ENCODE measurements around the gene RIOK3. TPM values are rescaled to one million over a fixed set of nuclear protein-coding genes. Genes with fewer than 3 reads are reported as not detected.

RIOK3 gene
- total RNA-seq (2021; ENCODE audit: unreplicated experiment) (42.5 TPM), Bru-seq, nascent RNA (percentile 90 among the genes with signal in this experiment), BruChase-seq, experiment 1, labeled RNA remaining after a 6-hour chase (percentile 96 among the genes with signal in this experiment), BruChase-seq, experiment 2, labeled RNA remaining after a 2-hour chase (percentile 88 among the genes with signal in this experiment)
- polyA plus RNA-seq (2012) = 46.4 and 54.2 TPM in 2 replicates
- long read RNA-seq, full-length matches to known transcripts = 74 of 97 reads
- long read RNA-seq, partial matches to known transcripts = 12 of 97 reads
- long read RNA-seq, other reads (novel, unspliced or antisense) = 11 of 97 reads

DNA sequence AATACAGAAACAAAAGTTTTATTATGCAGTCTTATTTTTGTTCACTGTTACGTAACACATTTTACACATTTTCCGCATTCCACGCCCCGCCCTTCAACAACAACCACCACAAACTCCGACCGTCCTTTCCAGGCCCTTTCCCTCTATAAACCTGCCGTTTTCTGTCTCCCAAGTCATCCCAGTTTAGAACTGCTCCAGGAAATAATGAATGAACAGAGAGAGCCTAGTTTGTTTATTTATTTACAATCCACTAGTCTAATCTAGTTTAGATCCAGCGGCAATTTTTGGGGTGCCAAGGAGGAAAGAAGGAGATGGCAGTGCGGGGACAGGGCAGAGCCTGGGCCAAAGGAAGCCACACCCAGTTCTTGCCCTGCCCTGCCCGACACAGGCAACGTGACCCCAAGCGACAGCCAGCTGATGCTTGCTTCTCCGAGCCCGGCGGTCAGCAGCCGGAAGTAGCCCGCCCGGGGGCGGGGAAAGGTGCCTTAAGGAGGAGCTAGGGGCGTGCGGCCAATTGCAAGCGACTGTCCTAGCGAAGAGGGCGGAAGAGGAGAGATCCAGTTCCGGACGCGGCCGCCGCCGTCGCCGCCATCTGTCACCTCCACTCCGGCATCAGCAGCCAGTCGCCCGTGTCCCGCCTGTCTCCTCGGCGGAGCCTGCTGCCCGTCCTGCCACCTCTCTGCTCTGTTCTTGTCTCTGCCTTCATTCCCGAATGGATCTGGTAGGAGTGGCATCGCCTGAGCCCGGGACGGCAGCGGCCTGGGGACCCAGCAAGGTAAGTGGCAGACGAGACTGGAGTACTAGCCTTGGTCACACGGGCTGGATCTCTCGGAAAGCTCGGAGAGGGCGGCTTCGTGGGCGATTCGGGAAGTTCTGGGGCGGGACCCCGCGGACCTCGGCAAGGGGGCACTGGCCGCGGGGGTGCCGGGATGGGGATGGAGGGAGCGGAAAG, at the start of gene RIOK3:
Gene RIOK3, plus strand, starts transcription at position 560 of the 952 bp plus-strand sequence. Its CDS starts 153 bp downstream, at position 713.
- Histone ChIP-seq H3K27ac (ENCODE audit: low read depth, low read length) (peak within 1 kb of the TSS; percentile 70), H3K79me2 (ENCODE audit: insufficient read depth, low read length) (peaks cover 49% of the 10 kb centered on the region), H3K9ac (ENCODE audit: low read length) (peak within 1 kb of the TSS; percentile 83), H3K4me2 (ENCODE audit: low read length) (peak within 1 kb of the TSS; percentile 89), H4K20me1 (ENCODE audit: insufficient read depth) (peaks cover 8% of the 10 kb centered on the region; the same call in 1 of the 2 replicates), H3K4me3 (replicated peaks in 1 of 2; ENCODE audit: low read depth in 1 of 2, low read length in 2 of 2) (peak within 1 kb of the TSS; percentile 85 to 97), H3K36me3 (ENCODE audit: control insufficient read depth in 1 of 2, insufficient read depth in 2 of 2, low read length in 2 of 2) (peaks cover 0 to 2% of the 10 kb centered on the region in 2 experiments; a peak in 2 of 4 replicates), H2AFZ (ENCODE audit: low read depth, low read length, poor library complexity, severe bottlenecking) (peak within 1 kb of the TSS; percentile 11), H3K4me1 (ENCODE audit: control insufficient read depth in 1 of 2, insufficient read depth in 2 of 2, low read length in 2 of 2) (peaks cover 18 to 29% of the 10 kb centered on the region in 2 experiments), H3K27me3 (ENCODE audit: insufficient read depth, low read length) (no peaks in the 10 kb centered on the region), H3K9me3 (ENCODE audit: control insufficient read depth in 1 of 2, insufficient read depth in 1 of 2, low read depth in 1 of 2, low read length in 2 of 2) (no peaks in the 10 kb centered on the region), H3K9me2 (ENCODE audit: insufficient read depth) (no peaks in the 10 kb centered on the region)
- no TSS peak for BruUV-seq (replicated peaks)
- intact Hi-C loops (cut with micrococcal nuclease) = loop anchor here (2.0 kb wide), 1 partner anchor 134 kb away; the partner anchor contains the start of gene NPC1
- peak; percentile 95 for DNase-seq (ENCODE audit: low read depth, low spot score)
- CTCF ChIA-PET = interaction anchor here (0.5 to 1.0 kb wide), 3 partner anchors 639 to 855 kb away, joined by 3 to 4 read pairs (median 4); no protein-coding TSS in a partner anchor
- ATAC-seq = peak; percentile 93
- RAD21 ChIA-PET (ENCODE audit: low non-redundant PET in 1 of 2, low total read pairs in 2 of 2, uncharacterized antibody in 2 of 2, unreplicated experiment in 2 of 2) = no interaction called here
- POLR2A ChIA-PET = interaction anchor here (0.7 to 2.2 kb wide), 6 partner anchors 10 to 319 kb away, joined by 3 to 7 read pairs (median 4); a partner anchor contains a TSS
- no peak for TF ChIP-seq RAD21 (IDR thresholded peaks at IDR 0.05; ENCODE audit: low read depth)
- TF ChIP-seq, protein P1, sequence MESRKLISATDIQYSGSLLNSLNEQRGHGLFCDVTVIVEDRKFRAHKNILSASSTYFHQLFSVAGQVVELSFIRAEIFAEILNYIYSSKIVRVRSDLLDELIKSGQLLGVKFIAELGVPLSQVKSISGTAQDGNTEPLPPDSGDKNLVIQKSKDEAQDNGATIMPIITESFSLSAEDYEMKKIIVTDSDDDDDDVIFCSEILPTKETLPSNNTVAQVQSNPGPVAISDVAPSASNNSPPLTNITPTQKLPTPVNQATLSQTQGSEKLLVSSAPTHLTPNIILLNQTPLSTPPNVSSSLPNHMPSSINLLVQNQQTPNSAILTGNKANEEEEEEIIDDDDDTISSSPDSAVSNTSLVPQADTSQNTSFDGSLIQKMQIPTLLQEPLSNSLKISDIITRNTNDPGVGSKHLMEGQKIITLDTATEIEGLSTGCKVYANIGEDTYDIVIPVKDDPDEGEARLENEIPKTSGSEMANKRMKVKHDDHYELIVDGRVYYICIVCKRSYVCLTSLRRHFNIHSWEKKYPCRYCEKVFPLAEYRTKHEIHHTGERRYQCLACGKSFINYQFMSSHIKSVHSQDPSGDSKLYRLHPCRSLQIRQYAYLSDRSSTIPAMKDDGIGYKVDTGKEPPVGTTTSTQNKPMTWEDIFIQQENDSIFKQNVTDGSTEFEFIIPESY (IDR thresholded peaks at IDR 0.05; ENCODE audit: extremely low read depth, insufficient replicate concordance, low read length) = no peak
- no peak for TF ChIP-seq EZH2 (IDR thresholded peaks at IDR 0.05)
- TF ChIP-seq POLR2AphosphoS5 (IDR thresholded peaks at IDR 0.05; ENCODE audit: low read depth, low read length) = peak; percentile 87
- no peak for TF ChIP-seq CTCF (IDR thresholded peaks at IDR 0.05 in 2 of 3, conservative IDR thresholded peaks at IDR 0.05 in 1 of 3; ENCODE audit: borderline replicate concordance in 1 of 3, insufficient read depth in 1 of 3, low read depth in 2 of 3, low read length in 2 of 3)
- TF ChIP-seq ZNF274 (IDR thresholded peaks at IDR 0.05; ENCODE audit: low read depth, low read length) = no peak
- peak; percentile 73 for TF ChIP-seq CEBPB (IDR thresholded peaks at IDR 0.05; ENCODE audit: low read depth)
- TF ChIP-seq SP1 (IDR thresholded peaks at IDR 0.05; ENCODE audit: low read depth) = peak; percentile 20; the same call in 1 of the 2 replicates
- peak; percentile 84 for TF ChIP-seq SIN3A (IDR thresholded peaks at IDR 0.05; ENCODE audit: low read depth)
- TF ChIP-seq YY1 (IDR thresholded peaks at IDR 0.05; ENCODE audit: extremely low read depth, insufficient replicate concordance, low read depth, low read length) = peak; percentile 76
- no peak for TF ChIP-seq SRF (IDR thresholded peaks at IDR 0.05; ENCODE audit: low read depth)
- TF ChIP-seq FOSL1 (IDR thresholded peaks at IDR 0.05; ENCODE audit: low read depth) = no peak
- no peak for TF ChIP-seq EZH2phosphoT487 (IDR thresholded peaks at IDR 0.05; ENCODE audit: borderline replicate concordance)
- TF ChIP-seq EGR1 (IDR thresholded peaks at IDR 0.05; ENCODE audit: low read depth) = peak; percentile 57; the same call in 1 of the 2 replicates
- peak; percentile 74 for TF ChIP-seq ELF1 (IDR thresholded peaks at IDR 0.05; ENCODE audit: borderline replicate concordance, low read depth)
- TF ChIP-seq, protein P2, sequence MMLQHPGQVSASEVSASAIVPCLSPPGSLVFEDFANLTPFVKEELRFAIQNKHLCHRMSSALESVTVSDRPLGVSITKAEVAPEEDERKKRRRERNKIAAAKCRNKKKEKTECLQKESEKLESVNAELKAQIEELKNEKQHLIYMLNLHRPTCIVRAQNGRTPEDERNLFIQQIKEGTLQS (IDR thresholded peaks at IDR 0.05) = no peak
- TF ChIP-seq ZFX (IDR thresholded peaks at IDR 0.05) = no peak
- peak; percentile 32 for TF ChIP-seq TCF7L2 (IDR thresholded peaks at IDR 0.05; ENCODE audit: borderline replicate concordance, extremely low read depth, insufficient read depth, insufficient read length)
- TF ChIP-seq, protein P3, sequence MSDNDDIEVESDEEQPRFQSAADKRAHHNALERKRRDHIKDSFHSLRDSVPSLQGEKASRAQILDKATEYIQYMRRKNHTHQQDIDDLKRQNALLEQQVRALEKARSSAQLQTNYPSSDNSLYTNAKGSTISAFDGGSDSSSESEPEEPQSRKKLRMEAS (IDR thresholded peaks at IDR 0.05) = peak; percentile 86
- no peak for TF ChIP-seq JUND (IDR thresholded peaks at IDR 0.05)

Data from HCT116 (cell line).